ENCODE data around the gene OGT. TPM values are rescaled to one million over a fixed set of nuclear protein-coding genes. Genes with fewer than 3 reads are reported as not detected.

Gene OGT
- total and polyA plus RNA-seq, 10 of the 15 experiments (the other 5 are each of a cell fraction or from before 2014, with no cell fraction given): 38.2 to 671 (median 107) TPM

- no peaks in the 10 kb centered on the region for H3K27me3 ChIP-seq (replicated peaks in 1 of 2; ENCODE audit: control insufficient read depth in 2 of 2, insufficient read depth in 2 of 2, low read length in 1 of 2)
Measured at GRCh38 chrX:71489540-71489939, 43.4 kb upstream of the OGT start.

More at GRCh38 chrX:71489540-71489939, 43.4 kb upstream of the OGT start:
- H3K9me3 ChIP-seq (replicated peaks; ENCODE audit: control insufficient read depth, insufficient read depth, low read length): no peaks in the 10 kb centered on the region; the same call in 2 of the 3 replicates
- H3K79me2 ChIP-seq (ENCODE audit: control insufficient read depth, insufficient read depth, low read length): no peaks in the 10 kb centered on the region
- H4K20me1 ChIP-seq (ENCODE audit: control insufficient read depth, insufficient read depth): no peaks in the 10 kb centered on the region
- in situ Hi-C loops (cut with MboI): no loop called here
- no peaks in the 10 kb centered on the region; the same call in 1 of the 2 replicates for H3K4me1 ChIP-seq (ENCODE audit: control insufficient read depth, insufficient read depth, low read length)
- WGBS (ENCODE audit: insufficient coverage, insufficient replicate concordance, low lambda C conversion rate, missing lambda C conversion rate): 80% methylated on average over 5 of the region's 5 CpGs
- CTCF ChIA-PET: no interaction called here
- H3K9ac ChIP-seq (ENCODE audit: control insufficient read depth, insufficient read depth, low read length): no peak overlapping the region
- DNase-seq (ENCODE audit: low read depth, low spot score): no peak
- H3K27ac ChIP-seq (ENCODE audit: control insufficient read depth, insufficient read depth): no peak overlapping the region
- no peak for FAIRE-seq
- no peak overlapping the region for H3K4me3 ChIP-seq
- no peak overlapping the region for H3K4me2 ChIP-seq (ENCODE audit: control insufficient read depth, insufficient read depth)
- TF ChIP-seq CBX5 (IDR thresholded peaks at IDR 0.05; ENCODE audit: low read depth): no peak
- TF ChIP-seq TAF1 (IDR thresholded peaks at IDR 0.05; ENCODE audit: borderline replicate concordance, low read depth, low read length): no peak
- no peak for TF ChIP-seq IKZF2 (IDR thresholded peaks at IDR 0.05)
- TF ChIP-seq REST (IDR thresholded peaks at IDR 0.05; ENCODE audit: low read depth, low read length): no peak
- H3K36me3 ChIP-seq (ENCODE audit: control insufficient read depth in 2 of 2, insufficient read depth in 2 of 2, low read length in 1 of 2): no peaks in the 10 kb centered on the region
- H2AFZ ChIP-seq (ENCODE audit: control insufficient read depth, low read depth, low read length): no peak overlapping the region
- no peak for ATAC-seq
- SMC1A ChIA-PET (ENCODE audit: uncharacterized antibody, unreplicated experiment): no interaction called here
- intact Hi-C loops (cut with micrococcal nuclease; ENCODE audit: unreplicated experiment): no loop called here
- RAD21 ChIA-PET (ENCODE audit: unreplicated experiment): no interaction called here
- POLR2A ChIA-PET: no interaction called here
- BruUV-seq (replicated peaks): no TSS peak

Measured in GM12878 (cell line).